Ovary (tissue), 3 donors: Measurements from ENCODE around the gene TLR6.

ENCODE experiments used
- CTCF ChIP-seq, 3 donors: fragments of 450-650 bp in 2 of 3; fragments of 200-600 bp in 1 of 3; IDR thresholded peaks; one replicate each; pipeline versions ENCODE4 v1.5.1 to v1.8.0; 2016 to 2022; ENCODE audit warnings: antibody characterized with exemption in 3 of 3, mild to moderate bottlenecking in 1 of 3
- POLR2A ChIP-seq: fragments of 450-650 bp; IDR thresholded peaks from one replicate; pipeline ENCODE4 v1.6.1; 2017; ENCODE audit warnings: antibody characterized with exemption, mild to moderate bottlenecking, moderate library complexity
- donor health status: DM: no; HTN: no; CAD: no.

GRCh38 chr4:38904682-38905081 is 48.1 kb upstream of the TLR6 start:
- TF ChIP-seq CTCF (IDR thresholded peaks at IDR 0.05), result no peak
- TF ChIP-seq POLR2A, result no peak
